ENCODE measurements around the gene HSD17B10.
"Not testable (repeated sequence)": the region's sequence is repeated elsewhere in the genome, so short reads cannot be mapped to it uniquely, and the experiment has no call there.

The HSD17B10 gene

GRCh38 chrX:53433651-53434639, at the start of gene HSD17B10:
HSD17B10 (minus strand) TSS chrX:53434370; CDS start chrX:53434345, 25 bp downstream.
- DNase-seq = peak; percentile 96

DNA sequence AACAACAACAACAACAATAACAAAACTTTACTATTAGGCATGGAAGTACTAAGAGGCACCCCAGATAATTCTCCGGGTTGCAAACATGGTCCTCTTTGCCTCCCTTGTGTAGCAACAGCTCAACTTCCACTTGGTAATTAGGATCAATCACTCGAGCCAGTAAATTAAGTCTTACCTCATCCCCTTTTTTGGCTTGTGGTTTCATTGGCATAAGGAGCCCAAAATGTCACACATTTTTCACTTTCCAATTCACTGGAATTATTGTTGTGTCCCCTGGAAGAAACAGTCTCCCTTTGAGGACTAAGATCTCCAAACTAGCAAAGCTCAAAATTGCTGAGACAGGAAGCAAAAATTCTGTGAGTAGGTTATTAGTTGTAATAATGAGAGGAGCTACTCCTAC, 49.2 kb upstream of the HSD17B10 start:
- no peak for DNase-seq

- DNase-seq = peak; percentile 80
Measured at GRCh38 chrX:53481816-53482465, 47.8 kb upstream of the HSD17B10 start.

DNA sequence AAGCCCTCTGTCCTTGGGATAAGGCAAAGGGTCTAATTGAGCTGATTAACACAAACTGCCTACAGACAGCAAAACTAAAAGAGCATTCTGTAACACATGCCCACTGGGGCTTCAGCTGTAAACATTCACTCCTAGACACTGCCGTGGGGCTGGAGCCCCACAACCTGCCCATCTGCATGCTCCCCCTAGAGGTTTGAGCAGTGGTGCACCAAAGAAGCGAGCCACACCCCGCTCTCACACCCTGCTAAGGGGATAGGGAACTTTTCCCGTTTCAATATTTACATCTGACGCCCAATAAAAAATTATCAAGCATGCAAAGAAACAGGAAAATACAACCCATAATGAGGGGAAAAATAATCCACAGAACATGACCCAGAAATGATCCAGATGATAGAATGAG, 46.9 kb upstream of the HSD17B10 start:
- DNase-seq = peak; percentile 47

DNA sequence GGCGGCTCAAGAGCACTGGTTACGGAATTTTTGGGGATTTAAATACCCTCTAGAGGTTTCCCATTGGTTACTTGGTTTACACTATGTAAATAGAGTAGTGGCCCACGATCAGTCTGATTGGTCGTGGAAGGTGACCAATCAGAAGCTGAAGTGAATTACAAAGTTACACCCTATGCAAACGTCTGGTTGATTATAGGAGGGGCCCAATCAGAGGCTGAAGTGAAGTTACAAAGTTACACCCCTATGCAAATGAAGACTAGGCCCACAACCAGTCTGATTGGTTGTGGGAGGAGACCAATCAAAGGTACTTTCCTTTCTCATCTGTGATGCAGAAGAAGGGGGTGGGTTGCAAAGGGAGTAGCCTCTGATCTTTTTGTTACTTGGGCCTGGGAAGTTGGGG, 45.1 kb upstream of the HSD17B10 start:
- peak; percentile 39 for DNase-seq

- DNase-seq = no peak
Measured at GRCh38 chrX:53476371-53476770, 42.2 kb upstream of the HSD17B10 start.

DNA sequence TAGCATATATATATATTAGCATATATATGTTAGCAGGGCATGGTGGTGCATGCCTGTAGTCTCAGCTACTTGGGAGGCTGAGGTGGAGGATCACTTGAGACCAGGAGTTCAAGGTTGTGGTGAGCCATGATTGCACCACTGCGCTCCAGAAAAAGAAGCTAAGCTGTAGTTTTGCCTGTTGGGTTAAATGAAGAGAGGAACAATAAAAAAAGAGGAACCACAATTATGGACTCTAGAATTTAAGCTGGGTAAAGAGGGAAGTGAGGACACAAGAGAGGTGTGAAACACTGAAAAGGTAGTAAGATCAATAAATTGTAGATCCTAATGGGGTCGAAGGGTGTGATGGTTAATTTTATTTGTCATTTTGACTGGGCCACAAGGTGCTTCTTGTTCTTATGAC, 40.5 kb upstream of the HSD17B10 start:
- peak; percentile 28 for DNase-seq

GRCh38 chrX:53471346-53471745, 37.2 kb upstream of the HSD17B10 start:
- no peak for DNase-seq

DNA sequence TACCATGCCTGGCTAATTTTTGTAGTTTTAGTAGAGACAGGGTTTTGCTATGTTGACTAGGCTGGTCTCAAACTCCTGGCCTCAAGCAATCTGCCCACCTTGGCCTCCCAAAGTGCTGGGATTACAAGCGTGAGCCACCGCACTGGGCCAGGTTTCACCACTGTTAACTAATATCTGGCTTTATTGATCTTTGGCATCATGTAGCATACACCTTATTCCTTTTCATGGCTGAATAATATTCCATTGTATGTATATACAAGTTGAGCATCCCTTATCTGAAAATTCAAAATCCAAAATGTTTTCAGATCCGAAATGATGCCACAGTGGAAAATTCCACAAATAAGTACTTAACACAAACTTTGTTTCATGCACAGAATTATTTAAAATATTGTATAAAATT, 34.5 kb upstream of the HSD17B10 start:
- not testable (repeated sequence) for DNase-seq

- DNase-seq = no peak
Measured at GRCh38 chrX:53458082-53458481, 23.9 kb upstream of the HSD17B10 start.

GRCh38 chrX:53456254-53456653, 22.1 kb upstream of the HSD17B10 start:
- no peak for DNase-seq

GRCh38 chrX:53452812-53453211, 18.6 kb upstream of the HSD17B10 start:
- DNase-seq = no peak

- DNase-seq = no peak
Measured at GRCh38 chrX:53449632-53450031, 15.5 kb upstream of the HSD17B10 start.

DNA sequence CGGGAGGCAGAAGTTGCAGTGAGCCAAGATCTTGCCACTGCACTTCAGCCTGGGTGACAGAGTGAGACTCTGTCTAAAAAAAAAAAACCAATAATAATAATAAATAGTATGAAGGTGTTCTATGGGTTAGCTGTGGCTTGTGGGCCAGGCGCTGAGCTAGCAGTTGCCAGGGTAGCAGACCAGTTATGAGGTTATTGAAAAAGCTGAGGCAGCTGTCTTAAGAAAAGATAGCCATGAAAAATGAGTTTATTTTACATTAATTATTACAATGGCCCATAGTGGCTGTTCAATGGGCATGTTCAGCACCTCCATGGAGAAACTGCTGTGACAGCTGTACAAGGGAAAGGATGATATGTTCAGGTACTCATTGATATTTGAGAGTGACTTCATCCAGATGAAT, 13.3 kb upstream of the HSD17B10 start:
- no peak for DNase-seq

- peak; percentile 77 for DNase-seq
Measured at GRCh38 chrX:53445977-53446376, 11.8 kb upstream of the HSD17B10 start.

DNA sequence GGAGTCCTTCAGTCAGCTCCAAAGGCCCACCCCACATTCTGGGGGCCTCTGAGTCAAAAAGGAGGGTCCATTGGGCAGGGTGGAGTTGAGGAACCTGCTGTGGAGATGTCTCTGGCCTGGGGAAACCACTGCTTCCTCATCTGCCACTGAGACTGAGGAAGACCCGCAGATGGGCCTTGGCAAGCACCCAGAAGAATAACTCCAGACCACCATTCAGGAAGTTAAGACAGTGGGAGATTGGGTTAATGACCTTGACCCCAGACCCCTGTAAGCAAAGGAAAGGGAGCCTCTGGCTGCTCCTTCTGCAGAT, 8.1 kb upstream of the HSD17B10 start:
- DNase-seq = peak; percentile 44

- peak; percentile 89 for DNase-seq
Measured at GRCh38 chrX:53441531-53442321, 7.6 kb upstream of the HSD17B10 start.

GRCh38 chrX:53440621-53441517, 6.7 kb upstream of the HSD17B10 start:
- peak; percentile 66 for DNase-seq

DNA sequence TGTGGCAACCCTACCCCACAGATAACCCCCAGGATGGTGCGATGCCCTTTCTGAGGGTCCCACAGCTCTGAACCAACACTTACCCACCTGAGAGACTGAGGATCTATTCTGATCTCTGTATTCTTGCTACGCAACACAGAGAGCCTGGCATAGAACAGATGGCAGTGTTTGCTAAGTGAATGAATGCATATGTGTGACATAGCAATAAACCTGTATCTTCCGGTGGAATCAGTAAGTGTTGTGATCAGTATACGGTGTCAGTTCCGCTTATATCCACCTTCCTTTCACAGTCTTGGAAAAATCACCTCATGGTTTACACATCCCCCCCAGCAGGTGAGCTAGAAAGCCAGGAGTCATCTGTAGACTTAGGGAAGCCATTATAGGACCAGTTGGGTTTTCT, 5.9 kb upstream of the HSD17B10 start:
- DNase-seq = no peak

DNA sequence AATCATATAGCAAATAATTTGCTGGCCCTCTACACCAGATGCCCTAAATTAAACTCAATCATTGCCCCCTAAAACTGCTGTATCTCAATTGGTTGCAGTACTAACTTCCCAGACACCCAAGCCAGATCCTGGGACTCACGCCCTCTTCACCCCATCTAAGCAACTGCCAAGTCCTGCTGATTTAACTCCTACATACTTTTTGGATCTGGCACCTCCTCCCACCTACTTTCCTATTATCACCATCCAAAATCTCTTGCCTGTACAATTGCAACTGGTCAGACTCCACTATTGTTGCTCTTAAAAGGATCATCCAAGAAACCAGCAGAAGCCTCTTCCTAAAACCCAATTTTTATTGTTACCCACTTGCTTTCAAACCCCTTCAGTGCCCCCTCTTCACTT, 4.7 kb upstream of the HSD17B10 start:
- DNase-seq = no peak

DNA sequence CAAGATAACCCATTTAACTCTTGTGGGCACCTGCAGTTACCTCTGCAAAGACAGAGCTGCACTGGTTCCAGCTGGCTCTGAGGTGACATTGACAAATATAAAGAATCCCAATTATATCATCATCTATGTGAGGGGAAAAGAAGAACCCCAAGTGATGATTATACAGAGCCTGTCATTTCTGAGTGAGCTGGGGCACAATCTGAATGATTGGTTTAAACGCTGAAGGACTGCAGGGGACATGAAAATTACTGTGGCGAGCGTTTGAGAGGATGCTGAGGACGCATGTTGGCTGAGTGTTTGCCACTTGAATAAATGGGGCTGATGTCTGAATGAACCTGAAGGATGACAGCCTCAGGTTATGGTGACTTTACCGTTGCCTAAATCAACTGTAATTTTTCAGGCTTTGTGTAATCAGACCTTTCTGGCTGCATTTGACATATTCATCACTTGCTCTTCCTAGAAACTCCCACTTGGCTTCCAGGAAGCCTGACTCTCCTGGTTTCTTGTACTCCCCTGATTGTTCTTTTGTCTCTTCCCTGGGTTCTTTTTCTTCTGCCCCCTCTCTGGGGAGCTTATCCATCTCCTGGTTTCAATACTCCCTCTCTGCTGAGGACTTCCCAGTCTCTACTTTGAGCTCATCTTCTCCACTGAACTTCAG, 4.1 kb upstream of the HSD17B10 start:
- DNase-seq = no peak

- no peak for DNase-seq
Measured at GRCh38 chrX:53437206-53437605, 3.0 kb upstream of the HSD17B10 start.
